ENCODE measurements around the gene UGT2A1. TPM values are rescaled to one million over a fixed set of nuclear protein-coding genes. Genes with fewer than 3 reads are reported as not detected.

Gene UGT2A1
- total RNA-seq, 4 donors from 2014 or later, result not detected

GRCh38 chr4:69577245-69577644 lies 75.8 kb downstream of the UGT2A1 start:
- H3K4me1 ChIP-seq, result no peaks in the 10 kb centered on the region
- intact Hi-C loops (cut with DNase I), result no loop called here
- no peak overlapping the region for H3K4me3 ChIP-seq (replicated peaks in 1 of 3)
- H3K27me3 ChIP-seq, result no peaks in the 10 kb centered on the region
- H3K9me3 ChIP-seq, result no peaks in the 10 kb centered on the region
- no peak overlapping the region for H3K27ac ChIP-seq
- no peaks in the 10 kb centered on the region for H3K36me3 ChIP-seq
- 90 to 95% methylated on average over 1 of the region's 1 CpG for WGBS, 2 donors
- no peak for DNase-seq
- TF ChIP-seq POLR2A (IDR thresholded peaks at IDR 0.05), result no peak
- TF ChIP-seq, protein P1, sequence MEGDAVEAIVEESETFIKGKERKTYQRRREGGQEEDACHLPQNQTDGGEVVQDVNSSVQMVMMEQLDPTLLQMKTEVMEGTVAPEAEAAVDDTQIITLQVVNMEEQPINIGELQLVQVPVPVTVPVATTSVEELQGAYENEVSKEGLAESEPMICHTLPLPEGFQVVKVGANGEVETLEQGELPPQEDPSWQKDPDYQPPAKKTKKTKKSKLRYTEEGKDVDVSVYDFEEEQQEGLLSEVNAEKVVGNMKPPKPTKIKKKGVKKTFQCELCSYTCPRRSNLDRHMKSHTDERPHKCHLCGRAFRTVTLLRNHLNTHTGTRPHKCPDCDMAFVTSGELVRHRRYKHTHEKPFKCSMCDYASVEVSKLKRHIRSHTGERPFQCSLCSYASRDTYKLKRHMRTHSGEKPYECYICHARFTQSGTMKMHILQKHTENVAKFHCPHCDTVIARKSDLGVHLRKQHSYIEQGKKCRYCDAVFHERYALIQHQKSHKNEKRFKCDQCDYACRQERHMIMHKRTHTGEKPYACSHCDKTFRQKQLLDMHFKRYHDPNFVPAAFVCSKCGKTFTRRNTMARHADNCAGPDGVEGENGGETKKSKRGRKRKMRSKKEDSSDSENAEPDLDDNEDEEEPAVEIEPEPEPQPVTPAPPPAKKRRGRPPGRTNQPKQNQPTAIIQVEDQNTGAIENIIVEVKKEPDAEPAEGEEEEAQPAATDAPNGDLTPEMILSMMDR (IDR thresholded peaks at IDR 0.05), result no peak

- intact Hi-C loops (cut with DNase I), result no loop called here
- no peak for DNase-seq
- Histone ChIP-seq H3K4me1 (no peaks in the 10 kb centered on the region), H3K27me3 (no peaks in the 10 kb centered on the region), H3K9me3 (no peaks in the 10 kb centered on the region), H3K27ac (no peak overlapping the region), H3K36me3 (no peaks in the 10 kb centered on the region), H3K4me3 (replicated peaks in 1 of 3) (no peak overlapping the region)
- WGBS, 2 donors, result 95 to 98% methylated on average over 11 to 24 of the region's 24 CpGs
- no peak for TF ChIP-seq POLR2A (IDR thresholded peaks at IDR 0.05)
- TF ChIP-seq, protein P1 (IDR thresholded peaks at IDR 0.05), result no peak
These were observed 76.7 kb downstream of the UGT2A1 start for GRCh38 chr4:69576251-69576877.

GRCh38 chr4:69568787-69569186 lies 84.3 kb downstream of the UGT2A1 start:
- 95 to 96% methylated on average over 1 of the region's 1 CpG for whole genome bisulfite sequencing, 2 donors
- H3K4me3 ChIP-seq (replicated peaks in 1 of 3), result no peak overlapping the region
- H3K36me3 ChIP-seq, result no peaks in the 10 kb centered on the region
- H3K27me3 ChIP-seq, result no peaks in the 10 kb centered on the region
- intact Hi-C loops (cut with DNase I), result no loop called here
- no peak for DNase-seq
- no peak for TF ChIP-seq POLR2A (IDR thresholded peaks at IDR 0.05)
- TF ChIP-seq, protein P1 (IDR thresholded peaks at IDR 0.05), result no peak
- no peak overlapping the region for H3K27ac ChIP-seq
- no peaks in the 10 kb centered on the region for H3K4me1 ChIP-seq
- no peaks in the 10 kb centered on the region for H3K9me3 ChIP-seq

DNA sequence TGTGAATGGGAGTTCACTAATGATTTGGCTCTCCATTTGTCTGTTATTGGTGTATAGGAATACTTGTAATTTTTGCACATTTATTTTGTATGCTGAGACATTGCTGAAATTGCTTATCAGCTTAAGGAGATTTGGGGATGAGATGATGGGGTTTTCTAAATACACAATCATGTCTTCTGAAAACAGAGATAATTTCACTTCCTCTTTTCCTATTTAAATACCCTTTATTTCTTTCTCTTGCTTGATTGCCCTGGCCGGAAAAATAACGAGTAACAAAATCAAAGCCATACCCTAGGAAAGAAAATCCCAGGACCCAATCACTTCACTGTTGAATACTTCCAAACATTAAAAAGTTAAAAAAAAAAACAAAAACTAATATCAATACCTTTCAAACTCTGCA lies 89.6 kb downstream of the UGT2A1 start:
- intact Hi-C loops (cut with DNase I), result no loop called here
- WGBS, 2 donors, result 64 to 96% methylated on average over 2 of the region's 2 CpGs

DNA sequence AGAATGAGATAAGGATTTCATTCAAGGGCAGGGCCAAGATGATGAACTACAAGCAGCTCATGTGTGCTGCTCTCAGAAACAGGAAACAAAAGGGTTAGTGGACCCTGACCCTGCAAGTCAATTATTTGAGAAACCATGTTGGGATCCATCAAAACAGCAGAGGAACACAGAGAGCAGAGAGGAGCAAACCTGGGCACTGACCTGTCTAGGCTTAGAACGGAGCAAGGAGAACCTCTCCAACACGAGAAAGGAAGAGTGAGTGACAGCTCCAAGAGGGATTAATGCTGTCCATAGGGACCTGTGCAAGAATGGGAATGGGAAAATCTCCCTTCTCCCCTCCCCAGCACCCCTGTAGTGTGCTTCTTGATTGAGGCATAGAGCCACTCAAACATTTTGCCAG lies 103.4 kb downstream of the UGT2A1 start:
- TF ChIP-seq, protein P1 (IDR thresholded peaks at IDR 0.05), result no peak
- TF ChIP-seq POLR2A (IDR thresholded peaks at IDR 0.05), result no peak
- intact Hi-C loops (cut with DNase I), result no loop called here

More for the DNA sequence above, 89.6 kb downstream of the UGT2A1 start:
- Histone ChIP-seq H3K4me1 (no peaks in the 10 kb centered on the region), H3K4me3 (replicated peaks in 1 of 3) (no peak overlapping the region), H3K9me3 (no peaks in the 10 kb centered on the region), H3K27ac (no peak overlapping the region), H3K36me3 (no peaks in the 10 kb centered on the region), H3K27me3 (no peaks in the 10 kb centered on the region)
- TF ChIP-seq POLR2A (IDR thresholded peaks at IDR 0.05), result no peak
- TF ChIP-seq, protein P1 (IDR thresholded peaks at IDR 0.05), result no peak
- no peak for DNase-seq

More for the DNA sequence above, 103.4 kb downstream of the UGT2A1 start:
- H3K4me3 ChIP-seq (replicated peaks in 1 of 3), result no peak overlapping the region
- H3K27ac ChIP-seq, result no peak overlapping the region
- no peaks in the 10 kb centered on the region for H3K36me3 ChIP-seq
- WGBS, 2 donors, result 49 to 70% methylated on average over 2 of the region's 2 CpGs
- no peaks in the 10 kb centered on the region for H3K9me3 ChIP-seq
- no peaks in the 10 kb centered on the region for H3K27me3 ChIP-seq
- H3K4me1 ChIP-seq, result no peaks in the 10 kb centered on the region
- no peak for DNase-seq
